ENCODE measurements around the gene A3GALT2.

A3GALT2 gene

GRCh38 chr1:33331444-33332356 is 10.8 kb upstream of the A3GALT2 start:
- no peak for DNase-seq

GRCh38 chr1:33330906-33331305 is 10.0 kb upstream of the A3GALT2 start:
- no peak for DNase-seq

- no peak for DNase-seq
Observed at GRCh38 chr1:33330361-33330890, 9.5 kb upstream of the A3GALT2 start.

- DNase-seq: no peak
Observed at GRCh38 chr1:33329600-33330305, 8.9 kb upstream of the A3GALT2 start.

GRCh38 chr1:33328817-33329216 is 7.9 kb upstream of the A3GALT2 start:
- DNase-seq: no peak

- no peak for DNase-seq
Observed at GRCh38 chr1:33327587-33328325, 6.9 kb upstream of the A3GALT2 start.

GRCh38 chr1:33326785-33327184 is 5.9 kb upstream of the A3GALT2 start:
- no peak for DNase-seq

- no peak for DNase-seq
Observed at GRCh38 chr1:33324677-33325575, 4.0 kb upstream of the A3GALT2 start.

- no peak for DNase-seq
Observed at GRCh38 chr1:33323663-33324477, 3.0 kb upstream of the A3GALT2 start.

GRCh38 chr1:33322870-33323585 is 2.1 kb upstream of the A3GALT2 start:
- DNase-seq: no peak

GRCh38 chr1:33322109-33322508 is 1.2 kb upstream of the A3GALT2 start:
- DNase-seq: no peak

- DNase-seq: peak in 1 of 2 experiments; percentile 9
Observed at GRCh38 chr1:33321178-33321577, 280 bp upstream of the A3GALT2 start.

- DNase-seq: no peak
Observed at GRCh38 chr1:33319949-33320618, 814 bp downstream of the A3GALT2 start.

- no peak for DNase-seq
Observed at GRCh38 chr1:33319186-33319948, 1.5 kb downstream of the A3GALT2 start.

GRCh38 chr1:33317946-33318345 is 3.0 kb downstream of the A3GALT2 start:
- no peak for DNase-seq

GRCh38 chr1:33317354-33317753 is 3.5 kb downstream of the A3GALT2 start:
- no peak for DNase-seq

GRCh38 chr1:33316601-33317000 is 4.3 kb downstream of the A3GALT2 start:
- DNase-seq: no peak

- no peak for DNase-seq
Observed at GRCh38 chr1:33314416-33314815, 6.5 kb downstream of the A3GALT2 start.

GRCh38 chr1:33312413-33312749 is 8.5 kb downstream of the A3GALT2 start:
- peak; percentile 7 to 40 for DNase-seq
